ENCODE results near the gene SVOPL. TPM values are rescaled to one million over a fixed set of nuclear protein-coding genes. Genes with fewer than 3 reads are reported as not detected.

The SVOPL gene
- total RNA-seq, 1 donor from 2014 or later: not detected

GRCh38 chr7:138661069-138661635 is 40.0 kb downstream of the SVOPL start:
- H3K9me3 Mint-ChIP-seq: no peaks in the 10 kb centered on the region
- TF ChIP-seq CTCF (conservative IDR thresholded peaks at IDR 0.05): no peak
- DNase-seq (ENCODE audit: low read depth, low spot score): no peak
- H3K36me3 Mint-ChIP-seq (ENCODE audit: low read depth): no peaks in the 10 kb centered on the region
- H3K4me1 Mint-ChIP-seq: peaks cover 26% of the 10 kb centered on the region
- H3K27ac Mint-ChIP-seq (ENCODE audit: unreplicated experiment): no peak overlapping the region
- H3K4me3 Mint-ChIP-seq: no peak overlapping the region
- peaks cover 3% of the 10 kb centered on the region for H3K27me3 Mint-ChIP-seq (ENCODE audit: low read depth)

- DNase-seq (ENCODE audit: low read depth, low spot score): no peak
- Mint-ChIP-seq H3K36me3 (ENCODE audit: low read depth) (no peaks in the 10 kb centered on the region), H3K27ac (ENCODE audit: unreplicated experiment) (no peak overlapping the region), H3K4me3 (no peak overlapping the region), H3K4me1 (peaks cover 12% of the 10 kb centered on the region), H3K9me3 (no peaks in the 10 kb centered on the region), H3K27me3 (ENCODE audit: low read depth) (peaks cover 3% of the 10 kb centered on the region)
- no peak for TF ChIP-seq CTCF (conservative IDR thresholded peaks at IDR 0.05)
Measured at GRCh38 chr7:138658889-138659288, 42.3 kb downstream of the SVOPL start.

GRCh38 chr7:138657854-138658386 is 43.2 kb downstream of the SVOPL start:
- Mint-ChIP-seq H3K27ac (ENCODE audit: unreplicated experiment) (no peak overlapping the region), H3K4me3 (no peak overlapping the region)

GRCh38 chr7:138656952-138657351 is 44.2 kb downstream of the SVOPL start:
- no peak for DNase-seq (ENCODE audit: low read depth, low spot score)
- no peaks in the 10 kb centered on the region for H3K4me1 Mint-ChIP-seq
- peaks cover 5% of the 10 kb centered on the region for H3K9me3 Mint-ChIP-seq
- no peak overlapping the region for H3K4me3 Mint-ChIP-seq
- no peaks in the 10 kb centered on the region for H3K36me3 Mint-ChIP-seq (ENCODE audit: low read depth)
- H3K27me3 Mint-ChIP-seq (ENCODE audit: low read depth): peaks cover 3% of the 10 kb centered on the region
- TF ChIP-seq CTCF (conservative IDR thresholded peaks at IDR 0.05): no peak
- no peak overlapping the region for H3K27ac Mint-ChIP-seq (ENCODE audit: unreplicated experiment)

More at GRCh38 chr7:138657854-138658386, 43.2 kb downstream of the SVOPL start:
- H3K4me1 Mint-ChIP-seq: peaks cover 2% of the 10 kb centered on the region
- no peak for DNase-seq (ENCODE audit: low read depth, low spot score)
- TF ChIP-seq CTCF (conservative IDR thresholded peaks at IDR 0.05): no peak
- peaks cover 3% of the 10 kb centered on the region for H3K27me3 Mint-ChIP-seq (ENCODE audit: low read depth)
- H3K9me3 Mint-ChIP-seq: peaks cover 2% of the 10 kb centered on the region
- H3K36me3 Mint-ChIP-seq (ENCODE audit: low read depth): no peaks in the 10 kb centered on the region

- no peak overlapping the region for H3K4me3 Mint-ChIP-seq
- no peaks in the 10 kb centered on the region for H3K4me1 Mint-ChIP-seq
- no peak for TF ChIP-seq CTCF (conservative IDR thresholded peaks at IDR 0.05)
- H3K36me3 Mint-ChIP-seq (ENCODE audit: low read depth): no peaks in the 10 kb centered on the region
- H3K27ac Mint-ChIP-seq (ENCODE audit: unreplicated experiment): no peak overlapping the region
- no peaks in the 10 kb centered on the region for H3K27me3 Mint-ChIP-seq (ENCODE audit: low read depth)
- no peak for DNase-seq (ENCODE audit: low read depth, low spot score)
- H3K9me3 Mint-ChIP-seq: peaks cover 5% of the 10 kb centered on the region
Measured at GRCh38 chr7:138654616-138655015, 46.5 kb downstream of the SVOPL start.
